HCT116 (cell line): ENCODE results near the gene CBX5.

Experiments
- EZH2phosphoT487 ChIP-seq: fragments of 200-600 bp; IDR thresholded peaks from 2 replicates; pipeline ENCODE4 v1.6.1; 2018; ENCODE audit warnings: antibody characterized with exemption, borderline replicate concordance
- ZBTB33 ChIP-seq: IDR thresholded peaks from 2 replicates; pipeline ENCODE4 v1.6.1; 2011; ENCODE audit warnings: mild to moderate bottlenecking, low read length, moderate library complexity; ENCODE audit not compliant: insufficient replicate concordance; ENCODE audit errors: extremely low read depth
- ZNF274 ChIP-seq: fragments of 200-500 bp; sonication (Bioruptor generic); IDR thresholded peaks from 2 replicates; pipeline ENCODE4 v1.6.1; 2014; ENCODE audit warnings: mild to moderate bottlenecking, low read depth, low read length, inconsistent platforms
- TF ChIP-seq, protein P1 (sequence below), 3 experiments: fragments of 200-600 bp in 1 of 3; sonication (generic) in 1 of 3; IDR thresholded peaks in 2 of 3; conservative IDR thresholded peaks in 1 of 3; 2 replicates each; pipeline ENCODE4 v1.5.1; 2012 to 2017; ENCODE audit warnings: low read depth in 2 of 3, low read length in 2 of 3, antibody characterized with exemption in 1 of 3, borderline replicate concordance in 1 of 3, control low read depth in 1 of 3, mild to moderate bottlenecking in 1 of 3, mixed read lengths in 1 of 3, mixed run types in 1 of 3, moderate library complexity in 1 of 3; ENCODE audit not compliant: insufficient read depth in 1 of 3

GRCh38 chr12:54266852-54267251, 13.1 kb downstream of the CBX5 start:
- TF ChIP-seq EZH2phosphoT487 (no peak), ZBTB33 (no peak), ZNF274 (no peak)
- TF ChIP-seq, protein P1, sequence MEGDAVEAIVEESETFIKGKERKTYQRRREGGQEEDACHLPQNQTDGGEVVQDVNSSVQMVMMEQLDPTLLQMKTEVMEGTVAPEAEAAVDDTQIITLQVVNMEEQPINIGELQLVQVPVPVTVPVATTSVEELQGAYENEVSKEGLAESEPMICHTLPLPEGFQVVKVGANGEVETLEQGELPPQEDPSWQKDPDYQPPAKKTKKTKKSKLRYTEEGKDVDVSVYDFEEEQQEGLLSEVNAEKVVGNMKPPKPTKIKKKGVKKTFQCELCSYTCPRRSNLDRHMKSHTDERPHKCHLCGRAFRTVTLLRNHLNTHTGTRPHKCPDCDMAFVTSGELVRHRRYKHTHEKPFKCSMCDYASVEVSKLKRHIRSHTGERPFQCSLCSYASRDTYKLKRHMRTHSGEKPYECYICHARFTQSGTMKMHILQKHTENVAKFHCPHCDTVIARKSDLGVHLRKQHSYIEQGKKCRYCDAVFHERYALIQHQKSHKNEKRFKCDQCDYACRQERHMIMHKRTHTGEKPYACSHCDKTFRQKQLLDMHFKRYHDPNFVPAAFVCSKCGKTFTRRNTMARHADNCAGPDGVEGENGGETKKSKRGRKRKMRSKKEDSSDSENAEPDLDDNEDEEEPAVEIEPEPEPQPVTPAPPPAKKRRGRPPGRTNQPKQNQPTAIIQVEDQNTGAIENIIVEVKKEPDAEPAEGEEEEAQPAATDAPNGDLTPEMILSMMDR (IDR thresholded peaks at IDR 0.05 in 2 of 3, conservative IDR thresholded peaks at IDR 0.05 in 1 of 3; ENCODE audit: borderline replicate concordance in 1 of 3, insufficient read depth in 1 of 3, low read depth in 2 of 3, low read length in 2 of 3): no peak
